Stimulated activated CD4-positive, alpha-beta T cell treated with anti-CD3 and anti-CD28 coated beads, Interleukin-15, amount 100 ng/mL, for 1 hour (primary cell): Measurements from ENCODE around the gene ZCCHC12.
"Not testable (repeated sequence)": the region's sequence is repeated elsewhere in the genome, so short reads cannot be mapped to it uniquely, and the experiment has no call there.

ENCODE experiments used
- DNase-seq, 2 donors: peaks; one replicate each; pipeline ENCODE4 v3.0.0-alpha.2; 2020; ENCODE audit warnings: low read depth in 1 of 2, low spot score in 1 of 2

Gene ZCCHC12

DNA sequence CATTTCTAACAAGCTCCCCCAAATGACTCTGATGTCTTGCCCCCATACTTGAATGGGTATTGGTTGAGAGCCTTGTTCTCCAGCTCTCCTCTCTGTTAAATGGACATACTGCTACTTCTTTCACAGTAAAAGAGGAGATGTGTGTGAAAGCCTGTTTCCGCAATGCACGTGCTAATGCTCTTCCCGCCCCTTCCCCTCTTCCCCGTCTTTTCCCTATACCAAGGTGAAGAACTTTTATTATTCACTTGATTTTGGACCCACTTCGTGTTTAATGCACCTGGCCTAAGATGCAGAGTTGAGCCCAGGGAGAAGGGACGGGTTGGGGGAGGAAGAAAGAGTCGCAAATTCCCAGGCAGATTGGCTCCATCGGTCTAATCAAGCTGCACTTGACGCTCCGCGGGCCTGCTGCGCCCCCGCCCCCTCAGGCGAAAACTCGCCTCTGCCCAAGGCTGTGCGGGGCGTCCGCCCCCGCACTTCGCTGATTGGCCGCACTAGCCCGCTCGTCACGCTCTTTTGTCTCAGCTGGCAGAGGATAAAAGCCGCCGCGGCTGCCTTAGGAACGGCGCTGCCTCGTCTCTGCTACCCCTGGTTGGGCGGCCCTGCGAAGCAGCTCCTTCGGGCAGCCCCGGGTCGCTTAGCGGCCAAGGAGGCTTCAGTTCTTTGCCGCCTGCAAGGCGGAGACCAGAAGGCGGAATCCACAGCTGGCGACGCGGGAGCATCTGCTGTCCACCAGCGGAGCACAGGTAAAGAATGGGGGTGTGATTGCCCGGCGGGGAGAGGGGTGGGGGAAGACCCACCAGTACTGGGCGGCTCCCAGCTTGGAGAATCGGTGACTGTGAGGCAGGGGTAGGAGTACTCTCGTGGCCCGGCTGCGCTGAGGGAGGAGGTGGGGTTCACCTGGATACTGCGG lies at the start of gene ZCCHC12:
Gene ZCCHC12, plus strand, starts transcription at position 562 of the 910 bp plus-strand sequence. CDS start 1,421 bp downstream, outside the sequence.
- DNase-seq = peak in 1 of 2 donors; percentile 5

DNA sequence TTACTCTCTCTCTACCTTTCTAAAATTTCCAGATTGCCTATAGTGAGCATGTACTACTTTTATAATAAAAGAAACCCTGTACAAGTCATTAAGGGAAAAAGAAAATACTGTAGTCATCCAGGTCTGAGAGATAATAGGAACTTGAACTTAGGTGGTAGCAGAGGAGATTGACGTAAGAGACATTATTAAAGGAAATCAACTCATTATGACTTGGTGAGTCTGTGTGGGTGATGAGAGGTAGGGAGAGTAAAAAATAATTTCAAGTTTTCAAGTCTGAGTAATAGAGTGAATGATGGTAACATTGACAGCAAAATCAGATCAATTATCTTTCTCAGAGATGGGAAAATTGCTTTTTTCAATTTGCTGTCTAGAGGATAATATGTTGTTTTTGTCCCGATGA lies 44.0 kb upstream of the ZCCHC12 start:
- DNase-seq = no peak

DNA sequence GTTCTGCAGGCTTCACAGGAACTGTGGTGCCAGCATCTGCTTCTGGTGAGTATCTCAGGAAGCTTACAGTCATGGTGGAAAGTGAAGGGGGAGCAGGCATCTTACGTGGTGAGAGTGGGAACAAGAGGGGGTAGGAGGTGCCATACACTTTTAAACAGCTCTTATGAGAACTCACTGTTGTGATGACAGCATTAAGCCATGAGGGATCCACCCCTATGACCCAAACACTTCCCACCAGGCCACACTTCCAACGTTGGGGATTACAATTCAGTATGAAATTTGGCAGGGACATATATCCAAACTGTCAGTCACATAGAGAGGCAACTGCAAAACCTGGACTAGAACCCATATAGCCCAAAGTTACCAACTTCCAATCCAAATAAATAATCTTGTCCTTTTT lies 43.1 kb upstream of the ZCCHC12 start:
- DNase-seq = no peak

DNA sequence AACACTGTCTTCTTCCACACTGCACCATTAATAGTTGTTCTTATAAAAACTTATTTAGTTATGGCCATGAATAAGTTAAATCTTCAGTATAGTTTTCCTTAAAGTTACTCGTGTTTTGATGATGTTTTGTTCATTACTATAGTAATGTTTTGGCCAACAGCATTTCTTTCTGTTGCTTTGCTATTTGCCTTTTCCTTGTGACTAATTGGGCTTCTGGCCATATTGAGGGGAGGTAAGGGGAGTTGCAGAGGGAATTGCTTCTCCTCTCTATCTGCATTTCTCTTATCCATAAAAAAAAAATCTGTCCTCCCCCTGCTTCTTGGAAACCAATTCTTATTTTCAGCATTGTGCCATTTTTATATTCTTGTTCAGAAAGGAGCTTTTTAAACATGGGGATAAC lies 42.7 kb upstream of the ZCCHC12 start:
- no peak for DNase-seq

DNA sequence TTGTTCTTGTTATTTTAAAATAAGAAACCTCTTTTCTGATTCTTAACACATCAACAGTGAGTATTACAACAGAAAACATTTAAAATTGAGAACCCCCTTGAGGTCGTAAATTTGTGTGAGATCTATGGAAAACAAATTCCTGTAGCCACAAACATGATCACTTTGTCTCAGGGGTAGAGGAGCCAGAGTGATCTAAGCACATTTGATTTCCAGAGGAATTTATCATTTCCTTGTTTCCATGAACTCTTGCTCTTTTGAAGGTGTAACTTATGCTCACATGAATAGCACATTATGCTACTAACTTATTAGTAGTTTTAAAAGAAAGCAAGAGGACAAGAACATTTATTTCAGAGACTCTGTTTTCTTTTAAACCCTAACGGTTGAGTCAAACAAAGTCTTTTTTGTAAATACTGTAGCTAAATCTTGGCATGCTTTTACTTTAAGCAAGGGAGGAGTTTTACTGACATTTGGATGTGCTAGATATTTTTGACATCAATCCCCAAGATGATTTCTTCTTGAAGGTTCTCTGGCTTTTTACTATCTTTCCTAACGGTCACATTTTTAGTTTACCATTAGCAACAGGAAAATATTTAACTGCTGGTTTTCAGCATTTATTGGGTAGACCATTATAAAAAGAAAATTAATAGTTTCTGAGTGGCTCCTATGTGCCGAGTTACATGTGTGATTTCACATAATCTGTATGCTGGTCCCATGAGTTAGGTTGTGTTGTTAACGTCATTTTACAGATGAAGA lies 27.9 kb upstream of the ZCCHC12 start:
- no peak for DNase-seq

DNA sequence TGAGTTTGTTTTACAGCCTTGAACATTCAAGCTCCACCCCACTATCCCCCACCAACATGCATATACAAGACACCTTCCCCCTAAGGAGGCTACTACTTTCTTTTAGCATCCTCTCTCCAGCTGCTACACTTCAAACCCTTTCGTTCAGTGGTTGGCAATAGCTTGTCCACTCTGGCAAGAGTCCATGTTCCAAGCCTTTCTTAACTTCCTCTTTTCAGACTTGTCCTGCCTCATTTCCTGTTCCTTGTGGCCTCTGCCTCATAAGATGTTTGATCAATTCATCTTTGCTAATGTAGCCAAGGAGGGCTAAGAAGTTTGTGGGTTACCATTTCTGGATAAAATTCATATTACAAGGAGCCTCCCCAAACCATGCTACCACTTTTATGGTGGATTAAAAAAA lies 20.8 kb upstream of the ZCCHC12 start:
- DNase-seq = no peak

DNA sequence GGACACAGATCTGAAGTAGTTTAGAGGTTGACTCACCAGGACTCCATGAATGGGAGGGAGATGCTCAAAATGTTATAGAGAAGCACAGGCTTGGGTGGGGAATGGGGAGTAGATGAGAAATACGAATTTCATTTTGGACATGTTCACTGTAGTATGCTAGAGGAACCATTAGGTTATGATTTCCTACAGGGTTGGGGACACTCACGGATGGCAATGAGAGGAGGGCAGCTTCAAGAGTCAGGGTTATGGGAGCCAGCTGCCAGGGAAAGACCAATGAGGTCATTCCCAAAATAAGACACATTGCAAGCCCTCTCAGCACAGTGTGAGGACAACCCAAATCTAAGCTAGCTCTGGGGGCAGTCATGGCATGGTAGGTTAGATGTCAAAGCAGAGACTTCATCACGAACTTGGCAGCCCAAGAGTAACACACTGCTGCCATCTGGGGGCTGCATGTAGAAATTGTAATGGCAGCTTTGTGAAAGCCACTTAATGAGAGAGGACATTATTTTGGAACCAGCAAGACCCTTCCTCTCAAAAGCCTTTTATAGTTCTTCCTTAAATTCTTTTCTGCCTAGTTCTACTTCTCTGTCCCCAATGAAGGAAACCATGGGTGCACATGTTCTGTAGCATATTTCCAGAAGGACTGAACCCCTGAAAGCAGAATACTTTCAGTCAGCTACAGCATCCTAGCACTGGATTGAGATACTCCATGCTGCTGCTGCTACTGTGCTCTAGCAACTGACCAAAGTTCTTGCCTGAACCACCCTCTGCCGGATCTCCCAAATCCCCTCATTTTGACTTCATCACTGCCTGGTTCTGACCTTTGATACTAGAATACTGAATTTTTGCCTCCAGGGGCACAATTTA lies 16.2 kb upstream of the ZCCHC12 start:
- DNase-seq = no peak

DNA sequence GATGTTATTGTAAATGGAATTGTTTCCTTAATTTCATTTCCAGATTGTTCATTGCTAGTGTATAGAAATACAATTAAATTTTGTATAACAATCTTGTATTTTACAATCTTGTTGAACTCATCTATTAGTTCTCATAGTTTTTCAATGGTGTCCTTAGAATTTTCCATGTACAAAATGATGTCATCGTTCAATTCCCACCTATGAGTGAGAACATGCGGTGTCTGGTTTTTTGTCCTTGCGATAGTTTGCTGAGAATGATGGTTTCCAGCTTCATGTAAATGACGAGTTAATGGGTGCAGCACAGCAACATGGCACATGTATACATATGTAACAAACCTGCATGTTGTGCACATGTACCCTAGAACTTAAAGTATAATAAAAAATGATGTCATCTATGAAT lies 6.4 kb upstream of the ZCCHC12 start:
- not testable (repeated sequence) for DNase-seq

DNA sequence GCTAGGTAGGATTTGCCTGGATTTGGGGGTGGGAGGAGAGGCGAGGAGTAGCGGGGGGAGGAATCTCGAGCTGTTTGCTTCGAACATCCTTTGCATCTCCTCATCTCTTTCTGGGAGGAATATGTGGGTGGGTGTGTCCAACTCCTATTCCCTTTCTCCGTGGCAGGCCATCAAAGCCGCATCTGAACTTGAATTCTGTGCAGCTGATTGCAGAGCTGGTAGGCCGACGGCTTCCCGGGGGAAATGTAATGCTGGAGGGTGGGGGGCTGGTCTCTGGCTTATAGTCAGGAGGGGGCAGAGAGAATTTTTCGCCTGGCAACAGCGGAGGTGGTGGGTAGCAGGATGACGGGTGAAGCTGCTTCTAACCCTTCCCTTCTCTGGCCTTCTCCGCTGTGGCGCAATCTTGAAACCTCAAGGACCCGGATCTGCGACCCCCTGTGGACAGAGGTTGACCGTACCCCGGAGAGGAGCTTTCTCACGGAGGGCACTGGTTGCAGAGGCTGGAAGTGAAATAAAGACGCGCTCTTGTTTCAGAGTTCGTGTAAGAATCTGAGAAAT lies 628 bp downstream of the ZCCHC12 start:
- DNase-seq = no peak

DNA sequence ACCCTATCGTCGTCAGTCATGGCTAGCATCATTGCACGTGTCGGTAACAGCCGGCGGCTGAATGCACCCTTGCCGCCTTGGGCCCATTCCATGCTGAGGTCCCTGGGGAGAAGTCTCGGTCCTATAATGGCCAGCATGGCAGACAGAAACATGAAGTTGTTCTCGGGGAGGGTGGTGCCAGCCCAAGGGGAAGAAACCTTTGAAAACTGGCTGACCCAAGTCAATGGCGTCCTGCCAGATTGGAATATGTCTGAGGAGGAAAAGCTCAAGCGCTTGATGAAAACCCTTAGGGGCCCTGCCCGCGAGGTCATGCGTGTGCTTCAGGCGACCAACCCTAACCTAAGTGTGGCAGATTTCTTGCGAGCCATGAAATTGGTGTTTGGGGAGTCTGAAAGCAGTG lies 1.6 kb downstream of the ZCCHC12 start:
- no peak for DNase-seq

DNA sequence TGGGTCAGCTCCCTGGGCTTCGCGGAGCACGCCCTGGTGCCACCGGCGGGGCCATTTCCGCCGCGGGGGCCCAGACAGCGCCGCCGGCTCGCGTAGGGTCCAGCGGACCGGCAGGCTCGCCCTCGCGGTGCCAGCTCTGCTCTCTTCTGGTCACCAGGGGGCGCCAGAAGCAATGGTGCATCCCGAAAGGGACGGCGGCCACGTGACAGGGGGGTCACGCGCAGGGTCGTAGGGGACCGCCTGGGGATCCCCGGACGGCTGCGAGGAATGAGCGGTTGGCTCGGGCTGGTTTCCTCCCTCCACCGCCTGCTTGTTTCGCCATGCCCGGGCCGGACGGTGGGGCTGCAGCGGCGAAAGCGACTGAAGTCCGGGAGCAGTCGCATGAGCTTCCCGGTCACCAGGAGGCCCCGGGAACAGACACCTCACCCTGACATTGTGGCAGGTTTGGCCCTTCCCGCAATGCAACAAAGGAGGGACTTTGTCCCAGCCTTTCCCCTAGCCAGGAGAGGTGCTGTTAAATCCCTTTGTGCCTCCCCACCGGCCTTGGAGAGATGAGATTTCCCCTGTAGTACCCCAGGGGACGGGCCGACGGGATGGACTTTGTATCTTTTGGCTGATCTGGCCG lies 15.8 kb downstream of the ZCCHC12 start:
- DNase-seq = peak; percentile 9 to 33

DNA sequence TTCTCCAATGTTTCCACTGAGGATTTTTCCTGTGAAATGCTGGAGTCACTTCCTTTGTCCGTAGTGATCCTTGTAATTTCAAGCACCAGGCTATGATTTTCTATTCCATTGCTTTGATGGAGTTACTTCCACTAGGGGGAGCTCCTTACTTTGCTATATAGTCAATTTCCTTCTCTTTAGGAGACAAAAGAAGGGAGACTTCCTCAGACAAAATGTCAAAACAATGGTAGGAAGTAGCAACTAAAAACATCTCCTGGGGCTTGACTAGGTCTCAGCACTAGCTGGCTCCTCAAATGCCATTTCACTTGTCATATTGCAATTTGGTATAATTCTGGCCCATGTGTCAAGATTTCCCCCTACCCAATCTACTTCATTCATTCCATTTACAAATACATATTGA lies 24.1 kb downstream of the ZCCHC12 start:
- no peak for DNase-seq

DNA sequence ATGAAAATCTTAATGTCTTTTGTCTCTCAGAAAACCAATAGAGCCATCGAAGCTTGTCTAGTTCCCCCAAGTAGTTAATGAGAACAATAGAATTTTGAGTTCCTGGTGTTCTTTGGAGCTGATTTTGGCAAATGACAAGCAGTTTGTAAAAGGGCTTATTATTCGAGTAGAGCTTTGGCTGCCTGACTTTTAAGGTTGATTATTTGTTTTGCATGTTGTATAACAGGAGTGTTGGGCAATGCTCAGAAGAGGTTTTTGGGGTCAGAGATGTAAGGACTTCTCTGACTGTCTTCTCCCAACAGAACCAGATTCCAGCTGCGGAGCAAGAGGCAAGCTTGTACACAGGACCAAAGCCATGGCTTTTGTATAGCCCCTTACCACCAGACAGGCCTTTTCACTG lies 30.0 kb downstream of the ZCCHC12 start:
- DNase-seq = no peak

DNA sequence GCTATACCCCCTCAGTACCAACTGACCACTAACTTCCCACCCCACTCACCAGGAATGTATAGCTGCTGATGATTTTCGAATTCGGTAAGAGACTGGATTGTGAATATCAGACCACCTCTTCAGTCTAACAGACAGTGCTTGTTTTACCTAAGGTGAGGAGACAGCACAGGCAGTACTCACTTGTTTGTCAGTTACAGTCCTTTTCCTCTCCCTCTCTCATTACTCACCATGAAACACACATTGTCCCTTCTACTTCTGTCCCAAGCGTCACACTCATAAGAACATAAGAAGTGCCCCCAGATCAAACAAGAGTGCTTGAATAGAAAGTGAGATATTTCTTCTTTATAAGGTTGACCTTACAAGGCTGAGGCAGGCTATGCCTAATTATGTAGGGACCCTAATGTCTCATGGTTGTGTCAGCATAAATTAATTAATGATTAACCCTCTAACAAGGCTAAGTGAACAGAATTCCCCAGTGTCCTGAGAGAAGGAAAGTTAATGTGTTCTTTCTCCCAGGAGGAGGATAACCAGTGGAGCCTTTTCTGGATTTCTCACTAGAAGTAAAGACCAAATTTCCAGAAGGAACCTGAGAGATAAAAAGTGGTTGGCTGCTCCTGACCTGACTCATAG lies 32.2 kb downstream of the ZCCHC12 start:
- no peak for DNase-seq

DNA sequence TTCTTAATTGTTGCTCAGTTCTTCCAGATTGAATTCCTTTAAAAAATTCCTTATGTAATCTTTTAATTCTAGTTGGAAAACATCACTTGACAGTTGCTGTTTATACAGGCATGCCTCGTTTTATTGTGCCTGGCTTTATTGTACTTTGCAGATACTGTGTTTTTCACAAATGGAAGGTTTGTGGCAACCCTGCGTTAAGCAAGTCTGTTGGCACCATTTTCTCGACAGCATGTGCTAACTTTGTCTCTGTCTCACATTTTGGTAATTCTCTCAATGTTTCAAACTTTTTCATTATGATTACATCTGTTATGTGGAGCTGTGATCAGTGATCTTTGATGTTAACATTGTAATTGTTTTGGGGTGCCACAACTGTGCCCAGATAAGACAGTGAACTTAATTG lies 33.4 kb downstream of the ZCCHC12 start:
- DNase-seq = no peak

DNA sequence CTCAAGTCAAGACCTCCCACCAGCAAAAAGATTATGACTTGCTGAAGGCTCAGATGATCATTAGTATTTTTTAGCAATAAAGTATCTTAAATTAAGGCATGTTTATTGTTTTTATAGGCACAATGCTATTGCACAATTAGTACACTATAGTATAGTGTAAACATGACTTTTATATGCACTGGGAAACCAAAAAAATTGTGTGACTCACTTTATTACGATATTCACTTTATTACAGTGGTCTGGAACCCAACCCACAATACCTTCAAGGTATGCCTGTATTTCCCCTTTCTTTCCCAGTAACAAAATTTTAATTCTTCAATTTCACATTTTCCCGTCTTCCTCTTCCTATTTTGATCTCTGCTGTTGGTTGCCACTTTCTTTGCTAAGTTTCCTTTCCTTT lies 37.7 kb downstream of the ZCCHC12 start:
- no peak for DNase-seq

DNA sequence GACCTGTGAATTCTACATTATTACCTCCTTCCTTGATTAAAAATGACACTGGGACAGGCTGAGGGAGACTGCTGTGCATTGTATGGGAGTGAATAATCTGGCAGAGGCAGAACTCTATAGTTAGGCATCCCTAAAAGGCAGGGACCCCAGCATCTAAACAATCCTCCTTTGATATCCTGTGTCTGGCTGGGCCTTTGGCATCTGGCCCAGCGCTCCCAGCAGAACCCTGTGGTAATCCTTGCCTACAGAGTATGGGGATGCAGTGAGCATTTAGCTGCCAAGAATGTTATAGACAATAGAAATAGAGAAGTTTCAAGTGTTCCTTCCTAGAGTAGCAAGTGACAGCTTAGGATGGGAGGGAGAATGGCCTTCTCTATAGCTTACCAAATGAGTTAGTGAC lies 38.5 kb downstream of the ZCCHC12 start:
- DNase-seq = no peak

DNA sequence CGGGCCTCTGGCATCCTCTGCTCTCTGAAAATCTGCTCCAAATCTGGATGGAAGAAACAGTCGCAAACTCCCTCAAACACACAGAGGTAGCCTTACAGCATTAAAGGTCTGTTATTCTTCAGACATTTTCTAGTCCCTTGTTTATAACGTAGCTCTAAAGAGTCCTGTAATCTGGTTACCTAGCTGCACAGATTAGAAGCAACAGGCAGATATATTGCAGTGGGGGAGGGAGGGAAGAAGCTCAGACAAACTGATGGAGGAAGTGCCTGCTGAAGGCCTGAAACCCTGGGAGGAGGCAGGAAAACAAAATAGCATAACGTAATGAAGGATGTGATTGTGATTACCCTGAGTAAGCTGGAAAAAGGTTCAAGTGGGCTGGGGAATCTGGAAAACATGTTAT lies 39.4 kb downstream of the ZCCHC12 start:
- no peak for DNase-seq

DNA sequence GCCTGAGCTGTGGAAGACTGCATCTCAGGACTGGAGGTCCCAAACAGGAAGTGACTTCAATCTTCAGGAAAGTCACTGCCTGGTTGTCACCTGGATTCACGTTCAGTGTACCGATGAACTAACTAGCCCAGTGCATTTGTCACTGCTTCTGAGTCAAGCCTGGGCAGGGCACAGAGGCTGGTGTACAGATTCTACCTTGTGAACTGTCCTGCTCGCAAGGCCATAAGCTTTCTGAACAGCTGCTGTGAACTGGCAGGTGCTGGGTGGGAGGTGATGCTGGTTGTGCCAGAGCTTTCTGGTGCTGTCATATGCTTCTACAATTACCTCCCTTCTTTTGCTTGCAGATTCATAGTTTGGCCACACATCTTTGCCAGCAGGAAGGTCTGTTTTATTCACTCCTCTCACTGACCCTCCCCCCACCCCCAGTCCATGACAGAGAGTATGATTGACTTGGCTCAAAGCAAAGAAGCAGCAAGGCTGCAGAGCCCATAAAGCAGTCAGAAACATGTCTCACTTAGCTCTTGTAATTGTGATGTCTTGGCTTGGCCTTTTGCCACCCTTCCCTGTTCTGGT lies 40.5 kb downstream of the ZCCHC12 start:
- no peak for DNase-seq

DNA sequence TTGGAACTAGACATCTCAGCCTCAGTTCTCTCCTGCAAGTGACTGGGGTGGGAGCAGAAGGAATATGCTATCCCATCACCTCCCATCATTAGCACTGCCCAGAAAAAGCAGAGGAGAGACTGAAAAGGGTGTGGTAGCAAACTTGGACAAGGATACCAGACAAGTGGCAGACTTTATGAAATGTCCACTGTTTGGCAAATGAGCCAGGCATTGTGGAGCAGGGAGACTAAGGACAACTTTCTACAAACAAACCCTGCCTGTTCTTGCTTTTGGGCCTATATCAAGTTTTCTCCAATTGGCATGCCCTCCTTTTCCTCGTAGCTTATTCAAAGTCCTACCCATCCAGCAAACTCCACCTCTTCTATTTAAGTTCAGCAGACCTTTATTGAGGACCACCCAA lies 41.6 kb downstream of the ZCCHC12 start:
- DNase-seq = no peak
